ENCODE results near the gene SYNPO2L.

The SYNPO2L gene

DNA sequence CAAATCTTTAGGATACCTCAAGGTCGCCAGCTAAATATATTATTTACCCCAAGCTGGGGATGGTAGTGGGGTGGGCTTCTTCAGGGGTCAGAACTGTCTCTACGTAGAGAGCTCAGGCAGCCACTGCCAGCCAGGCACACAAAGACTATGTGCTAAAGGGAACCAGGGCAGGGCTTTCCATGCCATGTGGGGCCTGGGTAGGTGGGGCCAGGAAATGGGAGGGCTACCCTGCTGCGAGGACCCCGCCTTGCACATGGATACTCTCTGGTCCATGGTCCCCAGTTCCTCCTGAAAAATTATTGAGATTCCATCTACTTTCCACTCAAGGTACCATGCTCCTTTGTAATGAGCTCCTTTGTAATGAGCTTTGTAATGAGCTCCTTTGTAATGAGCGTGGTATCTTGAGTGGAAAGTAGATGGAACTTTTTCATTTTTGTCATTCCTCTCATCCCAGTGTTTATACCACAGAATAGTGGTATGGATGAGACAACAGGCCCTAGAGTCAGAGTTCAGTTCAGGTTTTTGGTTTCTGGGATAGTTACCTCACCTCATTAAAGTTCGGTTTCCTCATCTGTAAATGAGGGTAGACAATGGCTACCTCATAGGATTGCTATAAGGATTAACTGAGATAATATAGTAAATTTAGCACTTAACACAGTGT is 5.8 kb downstream of the SYNPO2L start:
- no peak for DNase-seq

DNA sequence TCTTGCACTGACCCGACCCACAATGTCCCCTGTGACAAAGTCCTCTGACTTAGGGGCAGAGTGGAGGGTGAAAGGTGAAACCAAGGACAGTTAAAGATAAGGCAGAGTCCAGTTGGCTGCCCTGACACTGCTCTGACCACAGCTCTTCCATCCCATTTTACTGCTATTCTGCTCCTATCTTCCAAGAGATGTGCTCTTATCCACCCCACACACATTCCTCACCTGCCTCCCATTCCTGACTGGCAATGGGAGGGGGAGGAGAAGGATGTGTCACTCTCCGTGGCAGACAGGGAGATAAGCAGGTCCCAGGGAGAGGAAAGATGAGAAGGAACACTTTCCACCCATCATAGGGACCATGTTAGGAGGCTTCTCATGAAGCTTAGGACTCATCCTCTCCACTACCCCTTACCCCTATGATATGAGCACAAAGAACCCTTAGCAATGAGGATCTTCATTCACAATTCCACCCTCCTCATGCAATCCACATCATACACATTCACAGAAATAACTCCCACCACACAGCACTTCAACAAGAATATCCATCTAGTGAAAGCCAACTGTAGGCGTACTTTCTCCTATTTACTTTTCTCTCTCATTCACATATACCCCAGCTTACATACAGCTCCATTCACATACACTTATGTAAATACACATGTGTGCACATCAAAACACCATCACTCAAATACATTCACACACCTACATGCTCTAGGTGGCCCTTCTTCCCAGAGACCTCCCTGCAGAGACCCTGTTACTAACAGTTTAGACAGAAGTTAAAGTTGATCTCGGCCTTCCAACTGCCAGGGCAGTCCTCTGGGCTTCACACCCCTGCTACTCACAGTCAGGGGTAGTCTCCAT is 6.6 kb downstream of the SYNPO2L start:
- no peak for DNase-seq

DNA sequence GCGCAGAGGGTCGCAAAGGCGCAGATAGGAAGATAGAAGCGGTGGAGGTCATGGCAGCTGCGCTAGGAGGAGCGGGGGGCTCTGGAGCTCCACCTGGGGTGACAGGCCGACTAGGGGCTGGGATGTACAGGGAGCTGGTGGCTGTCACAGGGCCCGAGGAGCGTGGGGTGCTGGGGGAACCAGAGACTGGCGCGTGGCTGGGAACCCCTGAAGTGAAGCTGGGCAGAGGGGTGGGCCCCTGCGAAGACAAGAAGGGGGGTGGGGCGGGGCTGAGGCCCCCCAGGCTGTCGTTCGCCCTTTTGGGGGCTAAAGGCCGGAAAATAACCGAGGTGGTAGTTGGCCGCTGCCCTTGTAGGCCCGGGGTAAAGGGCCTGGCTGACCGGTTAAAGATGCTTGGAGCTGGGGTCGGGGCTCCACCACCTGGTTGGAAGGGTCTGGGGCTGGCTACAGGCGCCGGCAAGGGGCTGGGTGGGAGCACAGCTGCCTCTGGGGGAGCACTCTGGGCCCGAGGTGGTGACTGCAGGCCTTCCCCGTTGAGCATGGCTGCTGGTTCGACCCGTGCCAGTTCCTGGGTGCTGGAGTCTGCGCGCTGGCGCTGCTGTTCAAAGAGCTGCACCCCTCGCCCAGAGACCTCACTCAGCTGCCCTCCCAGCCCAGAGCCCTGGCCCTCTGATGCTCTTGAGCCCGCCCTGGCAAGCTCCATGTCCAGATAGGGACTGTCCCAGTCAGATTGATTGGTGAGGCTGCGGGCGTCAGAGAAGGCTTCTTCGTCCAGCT is 7.8 kb downstream of the SYNPO2L start:
- no peak for DNase-seq

DNA sequence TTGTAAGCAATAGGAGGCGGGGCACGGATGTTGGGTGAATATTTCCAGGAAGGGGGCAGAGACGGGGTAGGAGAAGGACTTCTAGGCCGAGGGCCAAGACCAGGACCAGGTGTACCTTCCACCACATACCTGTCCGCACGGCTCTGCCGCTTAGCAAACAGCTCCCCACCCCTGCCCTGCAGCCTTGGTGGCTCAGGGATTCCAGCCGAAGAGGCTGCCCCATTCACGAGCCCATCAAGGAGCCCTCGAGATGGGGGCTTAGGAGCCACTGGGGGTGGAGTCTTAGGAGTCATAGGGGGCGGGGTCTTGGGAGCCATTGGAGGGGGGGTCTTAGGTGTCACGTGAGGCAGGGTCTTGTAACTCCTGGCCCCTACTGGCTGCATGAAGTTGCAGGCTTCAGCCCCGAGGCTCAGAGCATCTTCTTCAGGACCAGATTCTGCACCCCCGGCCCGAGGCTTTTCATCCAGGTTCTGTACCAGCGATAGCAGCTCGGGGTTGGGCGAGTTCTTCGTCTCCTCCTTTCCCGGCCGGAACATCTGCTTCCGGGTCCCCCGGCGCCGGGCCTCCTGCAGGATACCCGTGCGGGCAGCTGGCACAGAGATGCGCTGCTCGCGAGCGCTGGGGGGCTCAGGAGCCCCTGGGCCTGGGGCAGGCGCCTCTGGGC is 8.5 kb downstream of the SYNPO2L start:
- peak; percentile 39 to 47 for DNase-seq

DNA sequence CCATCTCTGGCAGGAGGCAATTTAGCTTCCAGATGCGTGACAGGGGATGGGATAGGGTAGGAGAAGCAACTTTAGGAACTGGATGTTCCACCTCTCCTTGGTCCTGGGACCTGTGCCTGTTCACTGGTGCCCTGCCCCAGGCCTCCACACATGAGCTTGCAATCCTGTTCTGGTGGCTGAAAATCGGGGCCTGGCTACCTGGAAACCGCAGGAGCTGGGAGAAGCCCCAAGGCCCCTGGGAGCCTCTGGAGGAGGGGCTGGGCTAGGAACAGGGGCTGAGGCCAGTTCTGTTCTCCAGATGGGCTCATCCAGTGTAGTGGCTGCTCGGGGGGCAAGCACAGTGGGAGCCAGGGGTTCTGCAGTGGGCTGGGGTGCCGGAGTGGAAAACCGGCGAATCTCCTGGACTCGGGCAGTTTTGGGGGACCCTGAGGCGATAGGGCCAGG is 9.2 kb downstream of the SYNPO2L start:
- DNase-seq = no peak

DNA sequence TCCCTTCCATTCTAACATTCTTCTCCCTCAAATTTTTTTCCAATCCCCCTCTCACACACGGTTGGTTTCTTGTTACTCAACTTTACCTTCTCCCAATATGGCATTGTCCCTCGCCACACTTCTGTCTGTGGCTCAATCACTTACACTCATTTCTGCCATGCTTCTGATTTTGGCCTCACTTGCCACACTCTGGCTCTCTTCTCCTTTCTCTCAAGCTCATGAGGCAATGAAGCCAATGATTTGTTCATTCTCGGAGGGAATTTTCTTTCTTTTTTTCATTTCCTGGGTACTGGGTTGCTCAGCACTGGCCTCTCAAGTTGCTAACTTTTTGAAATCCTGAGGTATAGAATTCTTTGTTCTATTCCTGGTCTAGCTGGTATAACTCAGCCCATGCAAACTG is 10.6 kb downstream of the SYNPO2L start:
- no peak for DNase-seq

DNA sequence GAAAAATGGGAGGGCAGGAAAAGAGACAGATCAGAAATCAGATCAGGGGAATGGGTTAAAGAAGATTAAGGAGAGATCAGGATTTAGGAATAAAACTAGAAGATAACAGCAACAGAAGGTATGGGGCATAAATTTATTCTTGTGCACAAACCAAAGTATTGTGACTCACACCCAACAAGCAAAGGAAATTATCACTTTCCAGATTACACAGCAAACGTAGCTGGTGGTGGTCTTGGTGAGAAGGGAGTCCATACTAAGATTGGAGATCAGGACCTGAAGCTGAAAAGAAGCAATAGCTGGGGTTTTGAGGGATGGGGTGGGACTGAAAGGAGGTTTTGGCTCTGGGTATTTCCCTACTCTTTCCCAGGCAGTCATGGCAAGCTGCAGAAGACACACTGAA is 11.1 kb downstream of the SYNPO2L start:
- DNase-seq = no peak

DNA sequence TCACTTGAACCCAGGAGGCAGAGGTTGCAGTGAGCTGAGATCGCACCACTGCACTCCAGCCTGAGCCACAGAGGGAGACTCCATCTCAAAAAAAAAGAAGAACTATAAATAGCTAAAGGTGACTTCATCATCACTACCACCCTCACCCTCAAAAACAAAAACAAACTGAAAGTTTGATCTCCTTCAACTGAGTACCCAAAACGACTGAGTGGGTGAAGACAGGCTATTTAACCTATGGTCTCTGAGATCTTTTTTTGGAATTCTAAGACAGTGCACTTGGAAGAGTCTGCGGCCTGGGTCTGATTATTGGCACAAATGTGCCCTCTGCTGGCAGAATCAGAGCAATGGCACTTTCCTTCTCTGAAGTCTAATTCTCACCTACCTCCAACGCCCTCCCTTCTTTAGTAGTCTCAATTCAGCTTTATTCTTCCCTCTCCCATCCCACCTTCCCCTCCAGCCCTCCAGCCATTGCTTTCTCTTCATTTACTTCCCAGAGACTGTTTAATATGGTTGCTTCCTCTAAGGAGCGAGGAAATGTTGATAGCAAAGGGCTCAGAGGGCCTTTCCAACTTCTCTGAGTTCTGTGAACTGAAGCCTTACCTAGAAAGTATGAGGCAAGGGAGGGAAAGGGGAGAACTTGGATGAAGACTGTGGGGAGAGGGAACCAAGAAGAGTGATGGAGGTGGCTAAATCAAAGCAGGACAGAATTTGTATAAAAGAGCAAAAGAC is 11.7 kb downstream of the SYNPO2L start:
- DNase-seq = peak in 1 of 2 experiments; percentile 19

DNA sequence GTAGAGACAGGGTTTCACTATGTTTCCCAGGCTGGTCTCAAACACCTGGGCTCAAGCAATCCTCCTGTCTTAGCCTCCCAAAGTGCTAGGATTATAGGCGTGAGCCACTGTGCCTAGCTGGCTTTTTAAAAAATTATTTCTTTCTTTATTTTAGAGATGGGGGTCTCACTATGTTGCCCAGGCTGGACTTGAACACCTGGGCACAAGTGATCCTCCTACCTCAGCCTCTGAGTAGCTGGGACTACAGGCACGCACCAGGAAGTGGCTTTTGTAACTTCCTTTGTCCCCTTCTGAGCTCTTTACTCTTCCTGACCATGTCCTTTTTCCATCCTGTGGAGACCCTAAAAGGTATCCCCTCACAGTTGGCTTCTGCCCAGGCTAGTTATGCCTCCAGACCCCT is 12.5 kb downstream of the SYNPO2L start:
- no peak for DNase-seq

DNA sequence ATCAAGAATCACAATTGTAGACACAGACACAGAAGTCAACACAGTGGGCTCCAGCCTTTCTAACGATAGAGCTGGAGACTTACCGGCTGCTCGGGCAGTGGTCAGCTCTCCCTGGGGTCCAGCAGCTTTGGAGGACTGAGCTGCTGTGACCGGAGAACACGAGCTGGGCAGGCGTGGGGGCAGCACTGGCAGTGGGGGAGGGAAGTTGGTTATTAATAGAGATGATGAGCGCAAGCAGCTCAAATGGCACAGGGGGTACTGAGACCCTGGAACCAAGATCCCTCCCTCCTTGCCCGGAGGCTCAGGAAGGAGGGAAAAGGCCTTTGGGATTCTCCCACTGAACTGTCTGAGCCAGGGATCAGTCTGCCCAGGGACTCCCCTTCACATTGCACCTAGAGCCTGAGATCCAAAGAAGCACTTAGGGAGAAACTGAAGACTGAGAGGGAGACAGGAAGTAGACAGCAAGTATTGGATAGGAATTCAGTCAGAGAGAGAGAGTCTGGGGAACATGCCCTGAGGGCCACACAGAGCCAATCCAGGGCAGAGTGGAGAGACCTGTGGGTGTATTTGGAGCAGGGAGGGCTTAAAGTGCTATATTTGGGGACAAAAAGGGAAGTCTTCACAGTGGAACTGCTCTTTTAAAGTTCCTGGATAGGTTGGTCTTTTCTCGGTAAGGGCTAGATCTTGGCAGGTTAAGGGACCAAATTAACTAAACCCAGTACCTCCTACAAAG is 14.3 kb downstream of the SYNPO2L start, which contains the start of gene MYOZ1:
Gene MYOZ1 (minus strand): TSS at position 147 of the 733 bp plus-strand sequence. CDS start 1,457 bp downstream, outside the sequence.
- no peak for DNase-seq

DNA sequence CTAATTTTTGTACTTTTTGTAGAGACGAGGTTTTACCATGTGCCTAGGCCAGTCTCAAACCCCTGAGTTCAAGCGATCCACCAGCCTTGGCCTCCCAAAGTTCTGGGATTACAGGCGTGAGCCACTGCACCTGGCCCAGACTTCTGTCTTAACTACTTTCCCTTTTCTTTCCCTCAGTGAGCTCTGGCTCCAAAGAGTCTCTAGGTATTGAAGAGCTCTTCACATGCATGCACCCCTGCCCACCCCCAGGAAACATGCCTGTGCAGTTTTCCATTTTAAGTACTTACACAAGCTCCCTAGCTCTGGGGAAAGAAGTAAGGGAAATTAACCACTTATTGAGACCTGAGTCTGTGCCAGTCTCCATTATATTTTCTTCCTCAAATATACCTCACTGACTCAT is 16.5 kb downstream of the SYNPO2L start:
- DNase-seq = no peak

DNA sequence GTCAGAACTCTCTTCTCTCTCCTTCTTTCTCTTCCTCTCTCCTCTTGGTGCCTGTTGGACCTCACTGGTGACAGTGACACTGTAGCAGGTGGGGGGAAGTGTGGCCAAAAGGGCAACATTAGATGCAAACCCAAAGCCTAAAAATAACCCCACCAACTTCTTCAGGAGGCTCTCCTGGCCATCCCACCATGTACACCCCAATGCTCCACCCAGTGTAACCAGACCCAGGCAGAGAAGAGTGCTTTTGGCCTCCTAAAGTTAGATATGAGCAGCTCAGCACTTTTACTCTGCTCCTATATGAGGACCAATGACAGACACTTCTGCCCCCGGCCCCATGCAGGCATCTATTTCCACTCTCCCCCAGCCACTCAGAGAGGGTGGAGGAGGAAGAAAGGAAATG is 20.0 kb downstream of the SYNPO2L start:
- no peak for DNase-seq

DNA sequence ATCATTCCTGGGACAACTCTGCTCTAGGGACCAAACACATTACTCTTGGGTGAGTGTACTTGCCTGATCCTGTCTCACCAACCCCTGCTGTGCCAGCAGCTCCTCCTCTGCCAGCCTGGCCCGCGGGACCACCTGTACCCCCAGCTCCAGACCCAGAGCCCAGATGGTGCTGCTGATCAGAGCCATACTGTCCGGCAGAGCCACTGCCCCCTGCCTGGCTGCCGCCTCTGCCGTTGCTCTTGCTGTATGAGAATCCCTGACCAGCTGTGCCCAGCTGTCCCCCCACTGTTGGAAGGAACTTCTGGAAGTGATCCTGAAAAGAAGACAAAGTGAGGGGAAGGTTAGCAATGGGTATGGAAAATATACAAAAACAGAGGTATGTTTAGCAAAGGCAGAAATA is 21.4 kb downstream of the SYNPO2L start:
- DNase-seq = no peak

DNA sequence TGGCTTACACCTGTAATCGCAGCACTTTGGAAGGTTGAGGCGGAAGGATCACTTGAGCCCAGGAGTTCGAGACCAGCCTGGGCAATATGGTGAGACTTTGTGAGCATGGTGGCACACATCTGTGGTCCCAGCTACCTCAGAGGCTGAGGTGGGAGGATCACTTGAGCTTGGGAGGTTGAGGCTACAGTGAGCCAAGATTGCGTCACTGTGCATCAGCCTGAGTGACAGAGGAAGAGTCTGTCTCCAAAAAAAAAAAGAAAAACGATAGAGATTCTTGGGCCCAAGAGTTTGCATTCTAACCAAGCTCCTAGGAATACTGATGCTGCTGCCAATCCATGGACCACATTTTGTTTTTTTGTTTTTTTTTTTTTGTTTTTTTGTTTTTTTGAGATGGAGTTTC is 26.7 kb downstream of the SYNPO2L start:
- no peak for DNase-seq

DNA sequence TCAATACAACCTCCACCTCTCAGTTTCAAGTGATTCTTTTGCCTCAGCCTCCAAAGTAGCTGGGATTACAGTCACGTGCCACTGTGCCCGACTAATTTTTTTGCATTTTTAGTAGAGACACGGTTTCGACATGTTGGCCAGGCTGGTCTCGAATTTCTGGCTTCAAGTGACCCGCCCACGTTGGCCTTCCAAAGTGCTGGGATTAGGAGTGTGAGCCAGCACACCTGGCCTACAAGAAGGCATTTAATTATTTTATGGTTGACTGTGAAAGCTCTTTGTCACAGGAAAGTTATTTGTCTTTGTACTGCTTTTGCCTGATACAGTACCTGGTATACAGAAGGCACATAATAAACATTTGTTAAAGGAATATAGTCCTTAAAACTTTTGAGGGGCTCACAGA is 27.4 kb downstream of the SYNPO2L start:
- DNase-seq = no peak

DNA sequence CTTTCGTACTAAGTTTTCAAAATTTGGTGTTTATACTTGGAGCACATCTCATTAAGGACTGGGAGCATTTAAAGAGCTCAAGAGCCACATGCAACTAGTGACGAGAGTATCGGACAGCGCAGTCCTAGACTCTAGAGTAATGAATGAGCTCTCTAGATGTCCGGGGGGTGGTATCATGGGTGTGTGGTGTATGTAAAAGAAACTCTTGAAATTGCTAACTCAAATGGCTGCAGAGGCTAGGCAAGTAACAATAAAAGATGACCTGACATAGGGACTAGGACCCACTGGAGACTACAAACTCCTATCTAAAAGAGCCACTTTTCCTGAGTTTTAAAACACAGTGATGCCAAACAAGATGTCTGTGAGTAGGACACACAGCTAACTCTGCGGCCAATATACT is 28.5 kb downstream of the SYNPO2L start:
- DNase-seq = no peak

DNA sequence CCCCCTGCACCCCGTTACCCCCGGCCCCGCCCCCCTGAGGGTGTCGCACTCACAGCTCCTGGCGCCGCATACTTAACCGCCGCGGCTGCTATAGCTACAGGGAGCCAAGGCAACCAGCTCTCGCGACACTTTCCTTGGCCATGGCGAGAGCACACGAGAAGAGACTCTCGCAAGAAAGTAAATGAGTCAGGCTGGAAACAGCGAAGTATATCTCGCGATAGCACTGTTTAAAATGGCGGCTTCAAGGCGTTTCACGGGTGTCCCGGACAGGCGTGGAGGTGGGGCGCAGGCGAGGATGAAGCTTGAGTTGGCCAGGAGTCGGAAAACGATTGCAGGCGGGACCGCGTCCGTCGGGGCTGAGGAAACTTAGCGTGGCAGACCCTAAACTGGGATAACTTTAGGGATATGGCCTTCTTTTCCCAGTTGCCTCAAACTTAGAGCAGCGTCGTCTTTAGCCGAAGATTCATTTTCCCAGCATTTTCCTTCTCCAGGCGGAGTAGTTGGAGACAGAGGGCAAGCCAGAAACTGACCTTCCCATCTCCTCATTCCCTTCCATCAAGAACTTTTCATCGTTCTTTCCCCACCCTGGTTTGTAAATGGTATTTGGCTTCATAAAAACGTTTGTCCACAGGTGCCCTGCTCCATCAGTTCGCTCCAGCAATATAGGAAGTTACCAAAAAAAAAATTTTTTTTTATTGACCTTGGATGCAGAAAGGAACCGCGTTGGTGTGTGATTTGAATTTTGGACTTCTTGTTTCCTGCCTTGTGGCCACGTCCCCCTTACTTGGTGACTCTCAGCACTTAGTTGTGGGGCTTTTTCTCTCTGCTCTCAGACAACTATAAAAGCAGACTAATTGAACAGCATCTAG is 29.7 kb downstream of the SYNPO2L start:
- peak; percentile 90 to 93 for DNase-seq

DNA sequence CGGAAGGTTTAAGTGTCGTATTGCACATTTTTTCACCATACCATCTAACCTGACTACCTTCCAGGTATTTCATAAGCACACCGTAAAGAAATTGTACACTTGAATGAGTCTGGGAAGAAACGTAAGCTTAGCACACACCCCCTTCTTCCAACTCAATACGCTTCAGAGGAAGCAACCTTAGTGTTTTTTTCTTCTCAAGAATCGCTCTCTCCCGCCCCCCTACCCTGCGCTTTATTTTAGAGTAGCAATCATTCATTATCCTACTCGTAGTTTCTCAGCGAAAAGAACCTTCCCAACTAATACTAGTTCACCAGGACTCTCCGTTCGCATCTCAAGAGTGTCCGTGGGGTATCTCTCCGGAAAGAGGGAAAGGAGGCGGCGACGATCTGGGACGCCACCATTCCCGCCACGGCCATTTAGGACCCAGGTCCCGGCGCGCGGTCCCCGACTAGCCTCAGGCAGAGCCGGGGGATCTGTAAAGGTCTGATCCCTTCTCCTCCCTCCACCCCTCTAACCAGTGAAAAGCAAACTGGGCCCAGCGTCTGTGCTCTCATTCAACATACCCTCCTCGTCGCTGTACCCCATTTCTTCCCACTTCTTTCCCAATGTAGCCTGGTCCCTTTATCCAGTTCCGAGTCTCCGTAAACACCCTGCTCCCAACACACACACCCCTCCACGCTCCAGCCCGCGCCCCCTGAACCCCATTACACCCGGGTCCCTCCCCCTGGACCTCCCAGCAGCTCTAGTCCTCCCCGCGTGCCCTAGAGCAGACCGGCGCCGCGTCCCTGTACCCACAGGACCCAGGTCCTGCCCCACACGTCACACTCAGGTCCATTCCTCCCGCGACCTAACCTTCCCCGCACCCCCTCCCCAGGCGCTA is 30.6 kb downstream of the SYNPO2L start:
- no peak for DNase-seq

DNA sequence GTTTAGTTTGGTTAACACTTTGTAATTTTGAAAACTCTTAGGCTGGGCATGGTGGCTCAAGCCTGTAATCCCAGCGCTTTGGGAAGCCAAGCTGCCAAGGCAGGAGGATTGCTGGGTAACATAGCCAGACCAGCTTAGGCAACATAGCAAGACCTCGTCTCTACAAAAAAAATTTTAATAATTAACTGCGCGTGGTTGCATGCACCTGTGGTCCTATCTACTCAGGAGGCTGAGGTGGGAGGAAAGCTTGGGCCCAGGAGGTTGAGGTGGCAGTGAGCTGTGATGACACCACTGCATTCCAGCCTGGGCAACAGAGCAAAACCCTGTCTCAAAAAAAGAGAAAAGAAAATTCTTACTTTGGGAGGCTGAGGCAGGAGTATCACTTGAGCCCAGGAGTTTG is 32.8 kb downstream of the SYNPO2L start:
- no peak for DNase-seq
